HepG2 (cell line): ENCODE data around the gene PARN. TPM values are rescaled to one million over a fixed set of nuclear protein-coding genes. Genes with fewer than 3 reads are reported as not detected.

Experiments
- FOXK1 ChIP-seq: sonication (generic); formaldehyde crosslinking; IDR thresholded peaks from 2 replicates; pipeline ENCODE4 v1.4.0; 2020; ENCODE audit warnings: low read depth, missing genetic modification reagents, borderline replicate concordance
- HMG20B ChIP-seq: conservative IDR thresholded peaks from 2 replicates; pipeline ENCODE4 v1.6.1; 2016; ENCODE audit warnings: missing genetic modification reagents, missing compliant biosample characterization
- IRF2 ChIP-seq: IDR thresholded peaks from 2 replicates; pipeline ENCODE4 v1.6.1; 2018; ENCODE audit warnings: missing genetic modification reagents, missing compliant biosample characterization
- KAT7 ChIP-seq: IDR thresholded peaks from 2 replicates; pipeline ENCODE4 v1.6.1; 2018; ENCODE audit warnings: borderline replicate concordance, missing compliant biosample characterization
- MIER2 ChIP-seq: IDR thresholded peaks from 2 replicates; pipeline ENCODE4 v1.6.1; 2016; ENCODE audit warnings: missing biosample characterization, missing genetic modification reagents
- NR2F1 ChIP-seq, 2 experiments: fragments of 450-650 bp in 1 of 2; formaldehyde crosslinking in 1 of 2; IDR thresholded peaks; 2 replicates each; pipeline versions ENCODE4 v1.5.0 to v1.6.1; 2016 to 2020; ENCODE audit warnings: mild to moderate bottlenecking in 1 of 2, missing compliant biosample characterization in 1 of 2, missing genetic modification reagents in 1 of 2, moderate library complexity in 1 of 2
- PPARG ChIP-seq: conservative IDR thresholded peaks from 2 replicates; pipeline ENCODE4 v1.6.1; 2016; ENCODE audit warnings: missing biosample characterization, missing genetic modification reagents
- SALL1 ChIP-seq: sonication (generic); formaldehyde crosslinking; IDR thresholded peaks from 2 replicates; pipeline ENCODE4 v1.8.0; 2022; ENCODE audit warnings: mild to moderate bottlenecking, missing genetic modification reagents
- SOX13 ChIP-seq, 3 experiments: fragments of 450-650 bp in 1 of 3; sonication (generic) in 1 of 3; formaldehyde crosslinking in 1 of 3; IDR thresholded peaks in 2 of 3; conservative IDR thresholded peaks in 1 of 3; 2 replicates each; pipeline versions ENCODE4 v1.5.0 to v1.6.1; 2016 to 2020; ENCODE audit warnings: antibody characterized with exemption in 1 of 3, mild to moderate bottlenecking in 1 of 3, missing compliant biosample characterization in 1 of 3, missing genetic modification reagents in 1 of 3, moderate library complexity in 1 of 3
- TARDBP ChIP-seq: sonication (generic); formaldehyde crosslinking; IDR thresholded peaks from 2 replicates; pipeline ENCODE4 v1.8.0; 2022; ENCODE audit warnings: mild to moderate bottlenecking, missing genetic modification reagents
- ZEB1 ChIP-seq: IDR thresholded peaks from 2 replicates; pipeline ENCODE4 v1.6.1; 2012; ENCODE audit warnings: mild to moderate bottlenecking, low read depth, inconsistent platforms; ENCODE audit not compliant: insufficient replicate concordance
- ZFX ChIP-seq: sonication (generic); formaldehyde crosslinking; IDR thresholded peaks from 2 replicates; pipeline ENCODE4 v1.4.0; 2020; ENCODE audit warnings: mild to moderate bottlenecking, low read depth, missing genetic modification reagents, moderate library complexity
- ZMAT3 ChIP-seq: sonication (generic); formaldehyde crosslinking; conservative IDR thresholded peaks from 2 replicates; pipeline ENCODE4 v1.7.0; 2021; ENCODE audit warnings: missing genetic modification reagents
- ZNF441 ChIP-seq: sonication (generic); formaldehyde crosslinking; IDR thresholded peaks from 2 replicates; pipeline ENCODE4 v1.7.0; 2021; ENCODE audit warnings: missing genetic modification reagents, borderline replicate concordance
- polyA plus RNA-seq, 8 experiments: library from polyadenylated mRNA; depleted of rRNA in 3 of 8; stranded (reverse) in 7 of 8; unstranded in 1 of 8; fragments of >200 nt; fragmentation: Illumina TruSeq in 4 of 8; extraction: Trizol in 4 of 8; gene quantifications; 2 replicates each; pipeline versions ENCODE4 v1.2.1 to v1.2.3, GENCODE V29; 2011 to 2016; ENCODE audit warnings: low read depth in 4 of 8, missing spikeins in 1 of 8, mixed read lengths in 1 of 8; ENCODE audit not compliant: insufficient read depth in 1 of 8
- total RNA-seq, 5 experiments: library from RNA; depleted of rRNA; stranded (reverse); fragments of >200 nt; fragmentation: Illumina TruSeq; extraction: Trizol; gene quantifications; 2 replicates each; pipeline ENCODE4 v1.2.3, GENCODE V29; 2016; ENCODE audit warnings: low read depth in 1 of 5
- TF ChIP-seq, protein P1 (sequence below): sonication (generic); formaldehyde crosslinking; IDR thresholded peaks from 2 replicates; pipeline ENCODE4 v1.4.0; 2020; ENCODE audit warnings: missing genetic modification reagents, borderline replicate concordance
- TF ChIP-seq, protein P2 (sequence below): sonication (generic); formaldehyde crosslinking; IDR thresholded peaks from 2 replicates; pipeline ENCODE4 v1.4.0; 2020; ENCODE audit warnings: missing genetic modification reagents
- TF ChIP-seq, protein P3 (sequence below): sonication (generic); formaldehyde crosslinking; IDR thresholded peaks from 2 replicates; pipeline ENCODE4 v1.4.0; 2020; ENCODE audit warnings: mild to moderate bottlenecking, missing genetic modification reagents
- TF ChIP-seq, protein P4 (sequence below): sonication (generic); formaldehyde crosslinking; IDR thresholded peaks from 2 replicates; pipeline ENCODE4 v1.8.1; 2023; ENCODE audit warnings: mild to moderate bottlenecking, moderate library complexity, missing genetic modification reagents
- TF ChIP-seq, protein P5 (sequence below): sonication (generic); formaldehyde crosslinking; IDR thresholded peaks from 2 replicates; pipeline ENCODE4 v1.5.0; 2020; ENCODE audit warnings: missing genetic modification reagents
- TF ChIP-seq, protein P6 (sequence below): sonication (generic); formaldehyde crosslinking; IDR thresholded peaks from 2 replicates; pipeline ENCODE4 v1.5.1; 2020; ENCODE audit warnings: missing genetic modification reagents, mild to moderate bottlenecking, borderline replicate concordance

PARN gene
- total and polyA plus RNA-seq, 2 of the 13 experiments (the other 11 are each of a cell fraction or from before 2014, with no cell fraction given), result 13.3 to 47.6 TPM

DNA sequence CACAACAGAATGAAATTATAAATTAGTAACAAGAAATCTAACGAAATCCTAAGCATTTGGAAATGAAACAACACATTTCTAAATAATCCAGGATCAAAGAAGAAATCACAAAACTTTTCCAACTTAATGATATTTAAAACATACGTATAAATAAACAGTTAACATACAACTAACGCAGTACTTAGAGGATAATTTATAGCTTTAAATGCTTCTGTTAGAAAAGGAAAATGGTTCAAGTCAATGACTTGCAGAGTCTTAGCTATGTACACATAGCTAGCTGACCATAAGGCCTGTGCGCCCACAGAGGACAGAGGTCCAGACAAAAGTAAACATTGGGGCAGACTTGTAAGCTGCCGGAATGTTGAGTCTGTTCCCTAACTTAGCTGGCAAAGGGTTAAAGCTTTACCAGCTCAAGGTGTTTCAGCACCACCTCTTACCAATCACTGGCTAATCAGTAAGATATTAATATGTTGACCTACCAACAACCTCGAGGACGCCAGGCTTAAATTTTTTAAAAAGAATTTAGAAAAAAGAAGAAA lies 84.6 kb downstream of the PARN start (continued):
- TF ChIP-seq KAT7 (CRISPR knock-in tag) (peak; percentile 87), PPARG (CRISPR knock-in tag) (peak; percentile 90), ZMAT3 (CRISPR knock-in tag) (0 out of 2 replicates have a peak, but pooled peaks have one; percentile 44), NR2F1 (CRISPR knock-in tag; IDR thresholded peaks at IDR 0.05) (peak; percentile 90 to 93), ZNF441 (CRISPR knock-in tag) (0 out of 2 replicates have a peak, but pooled peaks have one; percentile 45), TARDBP (CRISPR knock-in tag) (peak; percentile 88), SALL1 (CRISPR knock-in tag) (peak; percentile 94), SOX13 (IDR thresholded peaks at IDR 0.05) (peak; percentile 75), SOX13 (CRISPR knock-in tag; conservative IDR thresholded peaks at IDR 0.05 in 1 of 2, IDR thresholded peaks at IDR 0.05 in 1 of 2) (peak in 1 of 2 experiments; percentile 92; a peak in 2 of 4 replicates), IRF2 (CRISPR knock-in tag) (peak; percentile 96), HMG20B (CRISPR knock-in tag) (peak; percentile 90), ZEB1 (peak; percentile 76), ZFX (CRISPR knock-in tag) (peak; percentile 74), FOXK1 (CRISPR knock-in tag) (peak; percentile 96; the same call in 1 of the 2 replicates), MIER2 (peak; percentile 88)
- TF ChIP-seq, protein P1, sequence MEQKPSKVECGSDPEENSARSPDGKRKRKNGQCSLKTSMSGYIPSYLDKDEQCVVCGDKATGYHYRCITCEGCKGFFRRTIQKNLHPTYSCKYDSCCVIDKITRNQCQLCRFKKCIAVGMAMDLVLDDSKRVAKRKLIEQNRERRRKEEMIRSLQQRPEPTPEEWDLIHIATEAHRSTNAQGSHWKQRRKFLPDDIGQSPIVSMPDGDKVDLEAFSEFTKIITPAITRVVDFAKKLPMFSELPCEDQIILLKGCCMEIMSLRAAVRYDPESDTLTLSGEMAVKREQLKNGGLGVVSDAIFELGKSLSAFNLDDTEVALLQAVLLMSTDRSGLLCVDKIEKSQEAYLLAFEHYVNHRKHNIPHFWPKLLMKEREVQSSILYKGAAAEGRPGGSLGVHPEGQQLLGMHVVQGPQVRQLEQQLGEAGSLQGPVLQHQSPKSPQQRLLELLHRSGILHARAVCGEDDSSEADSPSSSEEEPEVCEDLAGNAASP (CRISPR knock-in tag), result peak; percentile 87
- TF ChIP-seq, protein P2, sequence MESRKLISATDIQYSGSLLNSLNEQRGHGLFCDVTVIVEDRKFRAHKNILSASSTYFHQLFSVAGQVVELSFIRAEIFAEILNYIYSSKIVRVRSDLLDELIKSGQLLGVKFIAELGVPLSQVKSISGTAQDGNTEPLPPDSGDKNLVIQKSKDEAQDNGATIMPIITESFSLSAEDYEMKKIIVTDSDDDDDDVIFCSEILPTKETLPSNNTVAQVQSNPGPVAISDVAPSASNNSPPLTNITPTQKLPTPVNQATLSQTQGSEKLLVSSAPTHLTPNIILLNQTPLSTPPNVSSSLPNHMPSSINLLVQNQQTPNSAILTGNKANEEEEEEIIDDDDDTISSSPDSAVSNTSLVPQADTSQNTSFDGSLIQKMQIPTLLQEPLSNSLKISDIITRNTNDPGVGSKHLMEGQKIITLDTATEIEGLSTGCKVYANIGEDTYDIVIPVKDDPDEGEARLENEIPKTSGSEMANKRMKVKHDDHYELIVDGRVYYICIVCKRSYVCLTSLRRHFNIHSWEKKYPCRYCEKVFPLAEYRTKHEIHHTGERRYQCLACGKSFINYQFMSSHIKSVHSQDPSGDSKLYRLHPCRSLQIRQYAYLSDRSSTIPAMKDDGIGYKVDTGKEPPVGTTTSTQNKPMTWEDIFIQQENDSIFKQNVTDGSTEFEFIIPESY, result peak; percentile 87
- TF ChIP-seq, protein P3, sequence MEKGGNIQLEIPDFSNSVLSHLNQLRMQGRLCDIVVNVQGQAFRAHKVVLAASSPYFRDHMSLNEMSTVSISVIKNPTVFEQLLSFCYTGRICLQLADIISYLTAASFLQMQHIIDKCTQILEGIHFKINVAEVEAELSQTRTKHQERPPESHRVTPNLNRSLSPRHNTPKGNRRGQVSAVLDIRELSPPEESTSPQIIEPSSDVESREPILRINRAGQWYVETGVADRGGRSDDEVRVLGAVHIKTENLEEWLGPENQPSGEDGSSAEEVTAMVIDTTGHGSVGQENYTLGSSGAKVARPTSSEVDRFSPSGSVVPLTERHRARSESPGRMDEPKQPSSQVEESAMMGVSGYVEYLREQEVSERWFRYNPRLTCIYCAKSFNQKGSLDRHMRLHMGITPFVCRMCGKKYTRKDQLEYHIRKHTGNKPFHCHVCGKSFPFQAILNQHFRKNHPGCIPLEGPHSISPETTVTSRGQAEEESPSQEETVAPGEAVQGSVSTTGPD, result peak; percentile 89
- TF ChIP-seq, protein P4, sequence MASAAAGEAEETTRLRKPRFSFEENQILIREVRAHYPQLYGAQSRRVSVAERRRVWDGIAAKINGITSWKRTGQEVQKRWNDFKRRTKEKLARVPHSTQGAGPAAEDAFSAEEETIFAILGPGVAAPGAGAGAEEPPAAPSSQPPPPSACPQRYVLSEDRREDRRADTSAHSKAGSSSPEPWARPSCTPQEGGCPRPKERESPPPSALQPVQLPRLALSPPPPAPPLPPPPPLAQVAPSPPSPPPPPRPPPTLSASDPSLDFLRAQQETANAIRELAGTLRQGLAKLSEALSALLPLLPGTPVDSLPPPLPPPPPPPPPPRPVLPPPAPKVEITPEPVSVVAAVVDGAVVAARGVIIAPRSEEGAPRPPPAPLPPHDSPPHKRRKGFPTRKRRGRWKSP (CRISPR knock-in tag), result peak; percentile 57; the same call in 1 of the 2 replicates
- TF ChIP-seq, protein P5, sequence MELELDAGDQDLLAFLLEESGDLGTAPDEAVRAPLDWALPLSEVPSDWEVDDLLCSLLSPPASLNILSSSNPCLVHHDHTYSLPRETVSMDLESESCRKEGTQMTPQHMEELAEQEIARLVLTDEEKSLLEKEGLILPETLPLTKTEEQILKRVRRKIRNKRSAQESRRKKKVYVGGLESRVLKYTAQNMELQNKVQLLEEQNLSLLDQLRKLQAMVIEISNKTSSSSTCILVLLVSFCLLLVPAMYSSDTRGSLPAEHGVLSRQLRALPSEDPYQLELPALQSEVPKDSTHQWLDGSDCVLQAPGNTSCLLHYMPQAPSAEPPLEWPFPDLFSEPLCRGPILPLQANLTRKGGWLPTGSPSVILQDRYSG, result no peak
- TF ChIP-seq, protein P6, sequence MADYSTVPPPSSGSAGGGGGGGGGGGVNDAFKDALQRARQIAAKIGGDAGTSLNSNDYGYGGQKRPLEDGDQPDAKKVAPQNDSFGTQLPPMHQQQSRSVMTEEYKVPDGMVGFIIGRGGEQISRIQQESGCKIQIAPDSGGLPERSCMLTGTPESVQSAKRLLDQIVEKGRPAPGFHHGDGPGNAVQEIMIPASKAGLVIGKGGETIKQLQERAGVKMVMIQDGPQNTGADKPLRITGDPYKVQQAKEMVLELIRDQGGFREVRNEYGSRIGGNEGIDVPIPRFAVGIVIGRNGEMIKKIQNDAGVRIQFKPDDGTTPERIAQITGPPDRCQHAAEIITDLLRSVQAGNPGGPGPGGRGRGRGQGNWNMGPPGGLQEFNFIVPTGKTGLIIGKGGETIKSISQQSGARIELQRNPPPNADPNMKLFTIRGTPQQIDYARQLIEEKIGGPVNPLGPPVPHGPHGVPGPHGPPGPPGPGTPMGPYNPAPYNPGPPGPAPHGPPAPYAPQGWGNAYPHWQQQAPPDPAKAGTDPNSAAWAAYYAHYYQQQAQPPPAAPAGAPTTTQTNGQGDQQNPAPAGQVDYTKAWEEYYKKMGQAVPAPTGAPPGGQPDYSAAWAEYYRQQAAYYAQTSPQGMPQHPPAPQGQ (CRISPR knock-in tag), result 0 out of 2 replicates have a peak, but pooled peaks have one; percentile 48
